Measurements from ENCODE around the gene RUNX3. TPM values are rescaled to one million over a fixed set of nuclear protein-coding genes. Genes with fewer than 3 reads are reported as not detected.

Gene RUNX3
- polyA plus RNA-seq, 1 of the 3 experiments (the other 2 are of a cell fraction) = not detected

- no peak for TF ChIP-seq YY1 (IDR thresholded peaks at IDR 0.05; ENCODE audit: low read depth)
Observed at GRCh38 chr1:24917327-24918074, 12.6 kb downstream of the RUNX3 start (continued).

GRCh38 chr1:24915816-24916602 is 14.1 kb downstream of the RUNX3 start:
- no peak for DNase-seq
- Histone ChIP-seq H3K4me2 (no peak overlapping the region), H3K36me3 (replicated peaks in 1 of 2; ENCODE audit: control insufficient read depth in 1 of 2, insufficient read depth in 2 of 2, low read length in 1 of 2) (no peaks in the 10 kb centered on the region), H3K9me3 (no peaks in the 10 kb centered on the region), H2AFZ (ENCODE audit: low read depth) (no peak overlapping the region), H3K27ac (ENCODE audit: low read depth in 2 of 2, low read length in 1 of 2) (no peak overlapping the region), H3K79me2 (ENCODE audit: insufficient read depth) (no peaks in the 10 kb centered on the region), H4K20me1 (ENCODE audit: insufficient read depth) (no peaks in the 10 kb centered on the region), H3F3A (replicated peaks; ENCODE audit: insufficient read depth) (peaks cover 4% of the 10 kb centered on the region), H3K9ac (no peak overlapping the region), H3K9me2 (no peaks in the 10 kb centered on the region), H3K4me3 (ENCODE audit: low read depth in 2 of 2, low read length in 1 of 2) (no peak overlapping the region), H3K27me3 (ENCODE audit: insufficient read depth) (no peaks in the 10 kb centered on the region; the same call in 1 of the 2 replicates), H3K4me1 (ENCODE audit: control insufficient read depth in 1 of 2, insufficient read depth in 2 of 2, low read depth in 1 of 2, low read length in 1 of 2) (peaks cover 0 to 30% of the 10 kb centered on the region in 2 experiments; a peak in 1 of 4 replicates)
- TF ChIP-seq IRF3 (IDR thresholded peaks at IDR 0.05; ENCODE audit: low read depth, low read length) = no peak
- TF ChIP-seq CTCF (IDR thresholded peaks at IDR 0.05) = no peak
- no peak for TF ChIP-seq SMC3 (IDR thresholded peaks at IDR 0.05; ENCODE audit: low read depth, low read length)
- TF ChIP-seq NFIC (IDR thresholded peaks at IDR 0.05; ENCODE audit: borderline replicate concordance) = no peak
- TF ChIP-seq CHD2 (IDR thresholded peaks at IDR 0.05; ENCODE audit: low read length, partially characterized antibody) = no peak
- no peak for TF ChIP-seq USF2 (IDR thresholded peaks at IDR 0.05; ENCODE audit: borderline replicate concordance, low read depth, low read length)
- TF ChIP-seq TEAD4 (IDR thresholded peaks at IDR 0.05; ENCODE audit: borderline replicate concordance, insufficient read depth) = no peak
- TF ChIP-seq EP300 (IDR thresholded peaks at IDR 0.05; ENCODE audit: borderline replicate concordance in 1 of 2, low read depth in 1 of 2, low read length in 1 of 2) = no peak
- no peak for TF ChIP-seq FOXJ3 (CRISPR knock-in tag; IDR thresholded peaks at IDR 0.05)
- no peak for TF ChIP-seq TAF1 (IDR thresholded peaks at IDR 0.05; ENCODE audit: borderline replicate concordance, low read depth, low read length)
- TF ChIP-seq RFX5 (IDR thresholded peaks at IDR 0.05; ENCODE audit: low read length) = no peak
- no peak for TF ChIP-seq NRF1 (IDR thresholded peaks at IDR 0.05; ENCODE audit: low read depth, low read length)
- TF ChIP-seq USF1 (IDR thresholded peaks at IDR 0.05; ENCODE audit: borderline replicate concordance, low read depth) = no peak
- TF ChIP-seq ELF1 (IDR thresholded peaks at IDR 0.05) = no peak
- CTCF ChIA-PET = interaction anchor here (1.0 to 1.1 kb wide), 2 partner anchors 18 to 183 kb away, joined by 3 read pairs; no protein-coding TSS in a partner anchor
- POLR2A ChIA-PET = no interaction called here
- 96% methylated on average over 8 of the region's 21 CpGs for WGBS (ENCODE audit: low lambda C conversion rate)
